ENCODE data around the gene PRPF40A. TPM values are rescaled to one million over a fixed set of nuclear protein-coding genes. Genes with fewer than 3 reads are reported as not detected.
A peak's percentile ranks its signal among the peaks of the same experiment; 100 is the strongest.

Gene PRPF40A
- total RNA-seq, 1 donor from 2014 or later, result 33.8 TPM

- peaks cover 20% of the 10 kb centered on the region for H3K36me3 ChIP-seq
- peaks cover 21% of the 10 kb centered on the region for H3K4me1 ChIP-seq
- H3K27ac ChIP-seq (replicated peaks), result no peak overlapping the region
- DNase-seq, result no peak
- no peak overlapping the region for H3K4me3 ChIP-seq
- intact Hi-C loops (cut with micrococcal nuclease), result no loop called here
- H3K9me3 ChIP-seq (replicated peaks), result peaks cover 5% of the 10 kb centered on the region
- TF ChIP-seq CTCF (IDR thresholded peaks at IDR 0.05; ENCODE audit: borderline replicate concordance), result no peak
- H3K27me3 ChIP-seq (ENCODE audit: low read depth), result no peaks in the 10 kb centered on the region
Measured at GRCh38 chr2:152696476-152696875, 20.8 kb downstream of the PRPF40A start.

- H3K4me3 ChIP-seq, result no peak overlapping the region
- no peak overlapping the region for H3K27ac ChIP-seq (replicated peaks)
- no peaks in the 10 kb centered on the region for H3K9me3 ChIP-seq (replicated peaks)
- no peak for DNase-seq
- no peaks in the 10 kb centered on the region for H3K27me3 ChIP-seq (ENCODE audit: low read depth)
- no peak for TF ChIP-seq CTCF (IDR thresholded peaks at IDR 0.05; ENCODE audit: borderline replicate concordance)
- peaks cover 26% of the 10 kb centered on the region for H3K36me3 ChIP-seq
- intact Hi-C loops (cut with micrococcal nuclease), result no loop called here
- H3K4me1 ChIP-seq, result peaks cover 21% of the 10 kb centered on the region
Measured at GRCh38 chr2:152695763-152696162, 21.5 kb downstream of the PRPF40A start.

GRCh38 chr2:152694161-152694661, 23.1 kb downstream of the PRPF40A start:
- H3K4me3 ChIP-seq, result peak overlapping the region; percentile 56
- no peak for DNase-seq
- TF ChIP-seq CTCF (IDR thresholded peaks at IDR 0.05; ENCODE audit: borderline replicate concordance), result no peak
- peaks cover 27% of the 10 kb centered on the region for H3K36me3 ChIP-seq
- no peaks in the 10 kb centered on the region for H3K27me3 ChIP-seq (ENCODE audit: low read depth)
- H3K9me3 ChIP-seq (replicated peaks), result no peaks in the 10 kb centered on the region
- intact Hi-C loops (cut with micrococcal nuclease), result no loop called here
- peak overlapping the region; percentile 56 for H3K27ac ChIP-seq (replicated peaks)
- H3K4me1 ChIP-seq, result peaks cover 21% of the 10 kb centered on the region

GRCh38 chr2:152693033-152693432, 24.2 kb downstream of the PRPF40A start:
- Histone ChIP-seq H3K36me3 (peaks cover 27% of the 10 kb centered on the region), H3K4me3 (no peak overlapping the region), H3K9me3 (replicated peaks) (no peaks in the 10 kb centered on the region), H3K27ac (replicated peaks) (no peak overlapping the region), H3K4me1 (peaks cover 21% of the 10 kb centered on the region), H3K27me3 (ENCODE audit: low read depth) (no peaks in the 10 kb centered on the region)
- DNase-seq, result no peak
- intact Hi-C loops (cut with micrococcal nuclease), result no loop called here
- no peak for TF ChIP-seq CTCF (IDR thresholded peaks at IDR 0.05; ENCODE audit: borderline replicate concordance)

- no peaks in the 10 kb centered on the region for H3K9me3 ChIP-seq (replicated peaks)
- intact Hi-C loops (cut with micrococcal nuclease), result no loop called here
- H3K27ac ChIP-seq (replicated peaks), result no peak overlapping the region
- H3K4me3 ChIP-seq, result no peak overlapping the region
- H3K27me3 ChIP-seq (ENCODE audit: low read depth), result no peaks in the 10 kb centered on the region
- TF ChIP-seq CTCF (IDR thresholded peaks at IDR 0.05; ENCODE audit: borderline replicate concordance), result no peak
- peaks cover 10% of the 10 kb centered on the region for H3K36me3 ChIP-seq
- no peak for DNase-seq
- H3K4me1 ChIP-seq, result no peaks in the 10 kb centered on the region
Measured at GRCh38 chr2:152686321-152686720, 30.9 kb downstream of the PRPF40A start.

All from left ventricle myocardium inferior (tissue), 1 donor.